Stimulated activated CD4-positive, alpha-beta T cell treated with anti-CD3 and anti-CD28 coated beads, Interleukin-2, amount 100 ng/mL, for 24 hours (primary cell): ENCODE results near the gene CNN2.

Source experiments
- DNase-seq, 2 donors: peaks; one replicate each; pipeline ENCODE4 v3.0.0-alpha.2; 2020

CNN2 gene

DNA sequence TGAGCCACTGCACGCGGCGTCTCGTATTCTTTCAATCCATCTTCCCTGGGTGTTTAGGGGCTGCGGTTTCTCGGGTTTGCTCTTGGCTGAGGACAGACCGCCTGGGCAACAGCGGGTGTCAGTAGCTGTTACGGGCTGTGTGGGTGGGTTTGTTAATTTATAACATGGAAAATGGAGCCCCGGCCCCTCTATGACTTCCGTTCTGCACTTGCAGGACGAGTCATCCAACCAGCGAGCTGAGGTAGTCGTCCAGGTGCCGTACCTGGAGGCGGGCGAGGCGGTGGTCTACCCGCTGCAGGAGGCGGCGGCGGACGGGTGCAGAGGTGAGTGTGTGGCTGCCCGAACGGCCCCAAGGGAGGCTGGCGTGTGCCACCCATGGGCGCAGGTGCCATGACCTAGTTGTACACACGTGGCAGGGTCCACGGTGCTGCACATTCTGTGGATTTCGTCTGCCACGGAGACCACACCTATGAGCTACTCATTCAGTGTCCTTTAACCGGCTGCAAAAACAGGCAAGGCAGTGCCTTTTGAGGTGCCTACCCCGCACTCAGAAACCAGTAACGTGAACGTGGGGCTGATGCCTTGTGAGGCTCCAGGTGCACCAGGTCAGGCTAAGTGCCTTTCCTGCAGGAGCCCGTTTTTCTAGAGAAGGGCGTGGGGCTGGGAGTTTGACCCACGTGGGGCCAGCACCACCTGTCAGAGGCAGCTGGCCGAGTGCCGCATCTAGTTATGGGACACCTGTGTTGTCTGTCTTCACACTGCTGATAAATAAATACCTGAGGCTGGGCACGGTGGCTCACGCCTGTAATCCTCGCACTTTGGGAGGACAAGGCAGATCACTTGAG, 57.8 kb downstream of the CNN2 start:
- no peak for DNase-seq

DNA sequence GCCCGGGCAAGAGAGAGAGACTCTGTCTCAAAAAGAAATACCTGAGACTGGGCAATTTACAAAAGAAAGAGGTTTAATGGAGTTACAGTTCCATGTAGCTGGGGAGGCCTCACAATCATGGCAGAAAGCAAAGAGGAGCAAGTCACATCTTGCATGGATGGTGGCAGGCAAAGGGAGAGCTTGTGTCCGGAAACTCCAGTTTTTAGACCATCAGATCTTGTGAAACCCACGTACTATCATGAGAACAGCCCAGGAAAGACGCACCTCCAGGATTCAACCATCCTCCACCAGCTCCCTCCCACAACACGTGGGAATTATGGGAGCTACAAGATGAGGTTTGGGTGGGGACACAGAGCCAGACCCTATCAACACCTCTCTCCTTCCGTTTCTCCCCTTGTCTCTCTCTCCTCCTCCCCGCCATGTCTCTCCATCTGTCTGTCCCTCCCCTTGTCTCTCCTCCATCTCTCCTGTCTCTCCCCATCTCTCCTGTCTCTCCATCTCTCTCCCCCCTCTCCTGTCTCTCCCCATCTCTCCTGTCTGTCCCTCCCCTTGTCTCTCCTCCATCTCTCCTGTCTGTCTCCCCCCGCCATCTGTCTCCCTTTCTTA, 58.7 kb downstream of the CNN2 start:
- no peak for DNase-seq

DNA sequence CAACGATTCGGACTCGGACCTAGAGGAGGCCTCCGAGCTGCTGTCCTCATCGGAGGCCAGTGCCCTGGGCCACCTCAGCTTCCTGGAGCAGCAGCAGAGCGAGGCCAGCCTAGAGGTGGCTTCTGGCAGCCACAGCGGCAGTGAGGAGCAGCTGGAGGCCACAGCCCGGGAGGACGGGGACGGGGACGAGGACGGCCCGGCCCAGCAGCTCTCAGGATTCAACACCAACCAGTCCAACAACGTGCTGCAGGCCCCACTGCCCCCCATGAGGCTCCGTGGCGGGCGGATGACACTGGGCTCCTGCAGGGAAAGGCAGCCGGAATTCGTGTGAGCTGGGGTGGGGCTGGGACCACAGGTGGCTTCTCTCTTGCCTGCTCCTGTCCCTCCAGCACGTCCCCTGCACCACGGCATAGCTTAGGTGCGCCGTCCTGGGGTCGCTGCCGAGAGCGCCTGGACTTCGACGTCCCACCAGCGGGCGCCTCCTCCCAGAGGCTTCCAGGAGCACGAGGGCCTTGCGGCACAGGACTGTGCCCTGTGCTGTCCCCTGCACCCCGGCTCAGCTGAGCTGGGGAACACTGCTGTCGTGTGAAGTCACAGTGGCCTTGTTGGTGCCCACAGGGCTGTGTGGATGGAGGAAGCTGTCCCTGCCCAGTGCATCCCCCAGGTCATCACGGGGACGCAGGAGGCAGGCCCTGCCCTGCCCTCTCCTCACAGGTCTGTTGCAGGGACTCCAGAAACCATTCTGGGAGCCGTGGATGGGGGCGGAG, 59.5 kb downstream of the CNN2 start:
- peak in 1 of 2 donors; percentile 11 for DNase-seq

DNA sequence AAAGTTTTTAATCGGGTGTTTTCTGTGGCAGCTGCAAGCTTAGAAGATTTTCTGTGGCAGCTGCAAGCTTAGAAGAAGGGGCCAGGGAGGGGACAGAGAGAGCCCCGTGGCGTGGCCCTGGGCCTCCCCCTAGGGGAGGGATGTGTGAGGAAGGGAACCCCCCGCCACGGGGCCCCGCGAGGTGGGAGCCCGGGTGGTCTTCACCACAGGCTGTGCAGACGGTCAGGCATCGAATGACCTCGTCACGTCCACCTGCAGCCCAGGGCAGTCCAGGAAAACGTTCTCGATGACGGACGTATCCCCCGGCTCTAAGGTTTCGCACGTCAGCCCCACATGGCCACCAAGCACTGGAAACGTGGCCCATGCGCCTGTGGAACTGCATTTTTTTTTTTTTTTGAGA, 60.2 kb downstream of the CNN2 start:
- DNase-seq, result no peak

DNA sequence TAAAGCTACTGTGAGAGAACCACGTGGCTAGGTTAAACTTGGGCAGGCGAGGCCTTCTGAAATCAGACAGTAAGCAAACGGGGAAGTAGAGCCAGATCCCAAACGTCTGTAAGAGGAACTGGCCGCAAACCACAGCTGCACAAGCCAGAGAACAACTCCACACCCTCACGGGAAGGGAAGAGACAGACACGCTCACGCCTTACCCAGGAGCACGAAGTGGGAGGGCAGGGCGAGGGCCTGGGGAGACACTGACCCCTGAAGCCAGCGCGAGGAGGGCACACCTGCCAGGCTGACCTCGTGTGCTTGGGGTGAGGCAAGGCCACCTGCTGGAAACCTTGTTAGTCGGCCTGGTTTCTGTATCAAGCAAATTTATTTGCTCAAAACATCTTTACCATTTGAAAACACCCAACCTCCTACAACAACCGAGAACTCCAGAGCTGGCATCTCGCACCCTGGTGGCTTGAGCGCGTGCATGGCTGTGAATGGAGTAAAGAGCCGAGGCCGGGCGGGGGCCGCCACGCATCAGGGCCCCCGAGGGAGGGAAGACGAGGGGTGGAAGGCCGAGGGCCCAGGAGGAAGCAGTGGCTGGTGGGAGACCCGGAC, 61.5 kb downstream of the CNN2 start:
- DNase-seq, result no peak

DNA sequence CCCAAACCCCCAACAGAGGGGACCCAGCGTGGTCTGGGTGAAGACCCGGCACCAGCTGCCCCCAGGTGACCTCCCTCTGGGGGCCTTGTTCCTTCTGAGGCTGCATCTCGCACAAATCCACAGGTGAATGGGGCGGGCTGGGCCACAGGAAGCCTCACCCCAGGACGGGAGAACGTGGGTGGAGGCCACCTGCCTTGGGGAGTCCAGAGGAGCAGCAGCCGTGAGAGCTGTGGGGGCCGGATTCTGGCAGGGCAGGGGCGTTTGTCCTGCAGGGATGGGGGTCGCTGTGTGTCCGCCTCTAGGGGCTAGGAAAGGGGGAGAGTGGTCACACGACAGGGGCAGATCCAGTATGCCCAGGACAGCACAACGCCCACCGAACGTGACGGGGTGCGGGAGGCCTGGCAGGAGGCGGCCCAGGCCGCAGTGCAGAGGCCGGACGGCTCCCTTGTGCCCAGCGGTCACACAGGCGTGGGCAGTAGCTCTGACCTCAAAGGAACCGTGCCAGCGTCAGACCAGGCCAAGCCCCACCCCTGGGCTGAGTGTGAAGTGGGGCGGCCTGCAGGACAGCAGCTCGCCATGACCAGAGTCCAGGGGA, 62.1 kb downstream of the CNN2 start:
- no peak for DNase-seq
